ENCODE results near the gene EVC.

DNA sequence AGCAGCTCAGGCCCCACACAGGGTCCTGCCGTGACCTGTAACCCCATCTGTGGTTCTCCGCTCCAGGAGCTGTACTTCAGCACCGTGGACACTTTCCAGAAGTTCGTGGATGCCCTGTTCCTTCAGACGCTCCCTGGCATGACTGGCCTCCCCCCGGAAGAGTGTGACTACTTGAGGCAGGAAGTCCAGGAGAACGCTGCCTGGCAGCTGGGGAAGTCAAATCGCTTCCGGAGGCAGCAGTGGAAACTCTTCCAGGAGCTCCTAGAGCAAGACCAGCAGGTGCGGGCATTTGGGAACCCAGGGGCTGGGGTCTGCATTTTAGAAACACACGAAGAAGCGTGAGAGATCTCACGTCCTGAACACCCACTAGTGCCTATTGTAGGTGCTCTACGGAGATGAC is 72.5 kb downstream of the EVC start:
- TF ChIP-seq GATA3 (IDR thresholded peaks at IDR 0.05; ENCODE audit: low read depth, low read length) (no peak), GATA2 (IDR thresholded peaks at IDR 0.05; ENCODE audit: low read depth, low read length) (no peak)

All from SH-SY5Y (cell line).